B cell (primary cell): Measurements from ENCODE around the gene MR1.

Source experiments
- CTCF ChIP-seq: fragments of 200-600 bp; IDR thresholded peaks from one replicate; pipeline ENCODE4 v1.8.0; 2022; ENCODE audit warnings: antibody characterized with exemption, mild to moderate bottlenecking
- EZH2 ChIP-seq: IDR thresholded peaks from 2 replicates; pipeline ENCODE4 v1.6.1; 2012; ENCODE audit warnings: borderline replicate concordance, low read depth, mild to moderate bottlenecking, moderate library complexity, low read length; ENCODE audit not compliant: insufficient read depth, poor library complexity, severe bottlenecking

GRCh38 chr1:181092056-181092455, 58.3 kb downstream of the MR1 start:
- no peak for TF ChIP-seq CTCF
- TF ChIP-seq EZH2, result no peak
